K562 (cell line): ENCODE measurements around the gene GMDS. TPM values are rescaled to one million over a fixed set of nuclear protein-coding genes. Genes with fewer than 3 reads are reported as not detected.

Experiments used
- ATAC-seq: fragments of 200-7000 bp; cut with Tn5 transposase; 3 replicates; pipeline ENCODE4 v1.9.1; 2020; ENCODE audit warnings: moderate library complexity
- BruUV-seq: library from RNA; stranded (reverse); fragments of 400-500 nt; replicated peaks from 2 replicates; lab custom pipeline; 2021; lab: Mats Ljungman, UMichigan
- CTCF ChIA-PET: fragments of 300-600 bp; formaldehyde crosslinking; extraction: SDS; loops from one replicate; lab custom pipeline; 2021; ENCODE audit warnings: low intra/inter-chr PET ratio; lab: Yijun Ruan, JAX
- POLR2A ChIA-PET: fragments of 300-600, 350-650 bp; sonication (Branson Sonifier 250); formaldehyde crosslinking; extraction: SDS; loops from one replicate; lab custom pipeline; 2021; ENCODE audit warnings: antibody characterized with exemption, inconsistent platforms; lab: Yijun Ruan, JAX
- DNase-seq, 4 experiments: peaks; one replicate each; pipeline versions ENCODE4 v3.0.0 to v3.0.0-alpha.2; 2011 to 2018; ENCODE audit warnings: low spot score in 3 of 4, mixed read lengths in 3 of 4; ENCODE audit errors: extremely low read depth in 1 of 4
- FAIRE-seq: peaks from 2 replicates; lab custom pipeline; 2011; peaks lifted over from hg19 to GRCh38; lab: Jason Lieb, UNC
- H2AFZ ChIP-seq: 2 replicates; pipeline ENCODE4 v1.6.0; 2011; ENCODE audit warnings: low read depth, low read length, control low read depth, inconsistent platforms
- H3K27ac ChIP-seq: fragments of 200-600 bp; 3 replicates; pipeline ENCODE4 v1.8.0; 2011; ENCODE audit warnings: low read depth, mild to moderate bottlenecking, control low read depth, inconsistent platforms, low read length, moderate library complexity, mixed read lengths; ENCODE audit errors: extremely low read depth
- H3K27me3 ChIP-seq, 2 experiments: fragments of 300-600 bp in 1 of 2; 2 replicates in 1 of 2; 3 replicates in 1 of 2; pipeline versions ENCODE4 v1.6.0 to v1.8.0; 2011; ENCODE audit warnings: inconsistent platforms in 2 of 2, low read length in 2 of 2, mild to moderate bottlenecking in 1 of 2, mixed read lengths in 1 of 2, moderate library complexity in 1 of 2; ENCODE audit not compliant: control insufficient read depth in 2 of 2, insufficient read depth in 2 of 2
- H3K36me3 ChIP-seq: fragments of 300-600 bp; 3 replicates; pipeline ENCODE4 v1.8.0; 2011; ENCODE audit warnings: mild to moderate bottlenecking, low read length, inconsistent platforms; ENCODE audit not compliant: control insufficient read depth, insufficient read depth
- H3K4me1 ChIP-seq, 2 experiments: fragments of 200-600 bp in 1 of 2; replicated peaks in 1 of 2; 2 replicates in 1 of 2; 3 replicates in 1 of 2; pipeline versions ENCODE4 v1.5.1 to v1.8.0; 2011; ENCODE audit warnings: inconsistent platforms in 2 of 2, low read length in 2 of 2, mild to moderate bottlenecking in 1 of 2, mixed read lengths in 1 of 2, moderate library complexity in 1 of 2; ENCODE audit not compliant: control insufficient read depth in 2 of 2, insufficient read depth in 2 of 2
- H3K4me2 ChIP-seq: 2 replicates; pipeline ENCODE4 v1.6.1; 2011; ENCODE audit warnings: low read length, control low read depth, inconsistent platforms, mixed read lengths; ENCODE audit not compliant: insufficient read depth
- H3K4me3 ChIP-seq: fragments of 200-600 bp; sonication (generic), shearing (Covaris generic); 2 replicates; pipeline ENCODE4 v1.5.1; 2016; ENCODE audit warnings: control low read depth, inconsistent platforms
- H3K79me2 ChIP-seq: fragments of 200-600 bp; 3 replicates; pipeline ENCODE4 v1.8.0; 2011; ENCODE audit warnings: low read length, inconsistent platforms; ENCODE audit not compliant: control insufficient read depth, insufficient read depth
- H3K9ac ChIP-seq, 2 experiments: 2 replicates each; pipeline versions ENCODE4 v1.6.0 to v1.6.1; 2011; ENCODE audit warnings: low read depth in 2 of 2, low read length in 2 of 2, control low read depth in 1 of 2, inconsistent platforms in 1 of 2, mild to moderate bottlenecking in 1 of 2, mixed read lengths in 1 of 2; ENCODE audit not compliant: insufficient read depth in 1 of 2
- H3K9me1 ChIP-seq: one replicate; pipeline ENCODE4 v1.6.0; 2011; ENCODE audit warnings: inconsistent platforms, mild to moderate bottlenecking, low read length, moderate library complexity; ENCODE audit not compliant: control insufficient read depth, insufficient read depth
- H3K9me3 ChIP-seq: replicated peaks from 2 replicates; pipeline ENCODE4 v1.5.1; 2011; ENCODE audit warnings: low read depth, low read length, inconsistent platforms; ENCODE audit not compliant: control insufficient read depth, insufficient read depth
- H4K20me1 ChIP-seq: replicated peaks from 2 replicates; pipeline ENCODE4 v1.6.1; 2011; ENCODE audit warnings: low read length, inconsistent platforms, mixed read lengths; ENCODE audit not compliant: control insufficient read depth, insufficient read depth
- ETV6 ChIP-seq, 3 experiments: fragments of 150-350 bp in 1 of 3; sonication (generic) in 1 of 3; formaldehyde crosslinking in 1 of 3; IDR thresholded peaks; 2 replicates each; pipeline versions ENCODE4 v1.6.1 to v1.8.0; 2014 to 2022; ENCODE audit warnings: borderline replicate concordance in 2 of 3, low read depth in 2 of 3, antibody characterized with exemption in 1 of 3, low read length in 1 of 3, mild to moderate bottlenecking in 1 of 3, missing genetic modification reagents in 1 of 3
- EWSR1 ChIP-seq: fragments of 450-650 bp; IDR thresholded peaks from 2 replicates; pipeline ENCODE4 v1.6.1; 2018; ENCODE audit warnings: borderline replicate concordance, mild to moderate bottlenecking, low read depth, moderate library complexity; ENCODE audit not compliant: partially characterized antibody
- PCBP2 ChIP-seq: fragments of 200-400 bp; formaldehyde crosslinking; IDR thresholded peaks from 2 replicates; pipeline ENCODE4 v1.6.1; 2018; ENCODE audit warnings: low read length, low read depth, mild to moderate bottlenecking, moderate library complexity; ENCODE audit not compliant: poor library complexity, severe bottlenecking
- WGBS: fragments of 100-300 bp; shearing (Covaris generic); methylation state at CpG from one replicate; pipeline ENCODE4 v1.1.6; 2016; ENCODE audit warnings: low coverage, mixed read lengths; ENCODE audit not compliant: insufficient coverage; ENCODE audit errors: missing lambda C conversion rate; 5-methylcytosine and 5-hydroxymethylcytosine counted together
- in situ Hi-C: fragments of 300-500 bp; cut with MboI; formaldehyde crosslinking; loops from 4 replicates; pipeline ENCODE4 v1.15.0; 2018; ENCODE audit warnings: inconsistent platforms, mixed read lengths
- intact Hi-C: fragments of 100-400 bp; cut with micrococcal nuclease; formaldehyde crosslinking; loops from 2 replicates; pipeline ENCODE4 v1.14.2; 2022
- polyA plus RNA-seq, 8 experiments: library from polyadenylated mRNA; depleted of rRNA in 4 of 8; stranded (reverse) in 5 of 8; unstranded in 3 of 8; fragments of >200 nt; fragmentation: Nextera tagmentation in 2 of 8; fragmentation: Illumina TruSeq in 1 of 8; extraction: Ambion mirVana in 2 of 8; extraction: Trizol in 1 of 8; gene quantifications; 2 replicates each; pipeline versions ENCODE4 v1.2.1 to v1.2.3, GENCODE V29; 2011 to 2014; ENCODE audit warnings: inconsistent platforms in 1 of 8, missing spikeins in 1 of 8
- total RNA-seq, 7 experiments: library from RNA; depleted of rRNA in 6 of 7; stranded (reverse); fragments of >200 nt in 6 of 7; fragmentation: Illumina TruSeq in 2 of 7; extraction: Trizol in 2 of 7; gene quantifications; 2 replicates each; pipeline versions ENCODE4 v1.2.1 to v1.2.3, GENCODE V29; 2011 to 2021; ENCODE audit warnings: low replicate concordance in 1 of 7
- TF ChIP-seq, protein P1 (sequence below): fragments of 450-650 bp; formaldehyde crosslinking; conservative IDR thresholded peaks from 2 replicates; pipeline ENCODE4 v1.4.0; 2022; ENCODE audit warnings: mild to moderate bottlenecking, missing genetic modification characterization
- TF ChIP-seq, protein P2 (sequence below): fragments of 450-650 bp; IDR thresholded peaks from 2 replicates; pipeline ENCODE4 v1.6.1; 2016; ENCODE audit warnings: mild to moderate bottlenecking
- TF ChIP-seq, protein P3 (sequence below): fragments of 450-650 bp; IDR thresholded peaks from 2 replicates; pipeline ENCODE4 v1.6.1; 2018; ENCODE audit warnings: mild to moderate bottlenecking, low read depth; ENCODE audit not compliant: partially characterized antibody

GMDS gene
- total and polyA plus RNA-seq, 9 of the 15 experiments (the other 6 are each of a cell fraction or from before 2014, with no cell fraction given), result 0.48 to 31.8 (median 13.4) TPM

DNA sequence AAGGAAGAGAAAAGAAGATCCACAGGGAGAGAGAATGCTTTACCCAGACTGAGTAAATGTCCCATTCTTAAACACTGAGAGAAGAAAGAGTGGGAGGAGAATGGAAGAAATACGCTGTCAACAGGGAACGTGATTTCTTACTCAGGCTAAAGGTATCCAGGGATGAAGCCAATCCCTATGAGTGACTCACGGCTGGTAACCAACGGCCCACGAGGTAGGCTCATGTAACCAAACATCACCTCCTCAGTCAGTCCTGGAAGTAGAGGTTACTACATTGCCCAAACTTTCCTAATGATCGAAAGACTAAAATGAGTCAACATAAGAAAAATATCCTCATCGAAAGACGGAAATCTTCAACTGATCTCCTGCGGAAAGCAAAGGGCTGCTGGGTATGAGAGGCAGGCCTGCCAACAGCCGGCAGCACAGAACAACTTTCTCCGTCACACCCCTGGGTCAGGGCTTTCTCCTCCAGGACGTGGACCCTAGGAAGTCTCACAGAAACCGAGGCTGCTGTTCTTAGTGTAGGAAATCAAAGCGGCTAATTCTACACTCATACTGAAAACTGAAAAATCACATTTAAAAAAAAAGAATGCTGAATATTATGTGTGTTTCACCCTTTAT, 292.6 kb downstream of the GMDS start:
- FAIRE-seq (no peak), ATAC-seq (no peak), DNase-seq (no peak)
- H3K36me3 ChIP-seq, result no peaks in the 10 kb centered on the region
- H3K4me3 ChIP-seq, result no peak overlapping the region
- no peaks in the 10 kb centered on the region for H3K4me1 ChIP-seq
- TF ChIP-seq PCBP2, result no peak
- TF ChIP-seq ETV6 (IDR thresholded peaks at IDR 0.05; ENCODE audit: borderline replicate concordance in 1 of 2, low read depth in 2 of 2, low read length in 1 of 2), result no peak
- no peak for TF ChIP-seq ETV6 (CRISPR knock-in tag; IDR thresholded peaks at IDR 0.05; ENCODE audit: borderline replicate concordance)
- ChIA-PET CTCF (no interaction called here), POLR2A (no interaction called here)
- H3K4me2 ChIP-seq, result no peak overlapping the region
- no peaks in the 10 kb centered on the region for H3K27me3 ChIP-seq
- no TSS peak for BruUV-seq
- no peaks in the 10 kb centered on the region for H4K20me1 ChIP-seq
- no peaks in the 10 kb centered on the region for H3K9me1 ChIP-seq
- no peak overlapping the region for H3K9ac ChIP-seq
- no peak overlapping the region for H2AFZ ChIP-seq
- WGBS, result 38% methylated on average over 14 of the region's 14 CpGs
- no peaks in the 10 kb centered on the region for H3K79me2 ChIP-seq
- no peak overlapping the region for H3K27ac ChIP-seq
- in situ Hi-C loops, result no loop called here
- intact Hi-C loops, result no loop called here
- no peaks in the 10 kb centered on the region for H3K9me3 ChIP-seq

DNA sequence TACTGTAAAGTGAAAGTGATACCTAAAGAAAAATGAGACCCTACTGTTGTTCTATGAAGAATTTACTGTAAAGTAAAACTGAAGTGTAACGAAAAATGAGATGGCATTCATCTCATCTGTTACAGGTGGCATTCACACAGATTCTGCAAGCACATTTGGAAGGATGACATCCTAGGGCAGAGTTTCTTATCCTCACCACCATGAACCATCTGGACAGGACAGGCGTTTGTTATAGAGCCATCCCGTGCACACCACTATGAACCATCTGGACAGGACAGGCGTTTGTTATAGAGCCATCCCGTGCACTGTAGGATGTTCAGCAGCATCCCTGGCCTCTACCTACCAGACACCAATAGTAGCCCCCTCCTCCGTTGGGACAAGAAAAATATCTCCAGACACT, 294.8 kb downstream of the GMDS start:
- Histone ChIP-seq H3K4me2 (no peak overlapping the region), H3K9ac (no peak overlapping the region), H3K9me1 (no peaks in the 10 kb centered on the region), H3K79me2 (no peaks in the 10 kb centered on the region), H3K4me3 (no peak overlapping the region), H4K20me1 (no peaks in the 10 kb centered on the region), H3K36me3 (no peaks in the 10 kb centered on the region), H3K4me1 (no peaks in the 10 kb centered on the region), H3K27ac (no peak overlapping the region), H3K9me3 (no peaks in the 10 kb centered on the region), H2AFZ (no peak overlapping the region), H3K27me3 (peaks cover 0 to 4% of the 10 kb centered on the region in 2 experiments; a peak in 1 of 5 replicates)
- no peak for DNase-seq
- POLR2A ChIA-PET, result interaction anchor here (0.7 kb wide), 1 partner anchor 15 kb away, joined by 4 read pairs; no protein-coding TSS in a partner anchor
- no peak for FAIRE-seq
- no peak for ATAC-seq
- TF ChIP-seq, protein P1, sequence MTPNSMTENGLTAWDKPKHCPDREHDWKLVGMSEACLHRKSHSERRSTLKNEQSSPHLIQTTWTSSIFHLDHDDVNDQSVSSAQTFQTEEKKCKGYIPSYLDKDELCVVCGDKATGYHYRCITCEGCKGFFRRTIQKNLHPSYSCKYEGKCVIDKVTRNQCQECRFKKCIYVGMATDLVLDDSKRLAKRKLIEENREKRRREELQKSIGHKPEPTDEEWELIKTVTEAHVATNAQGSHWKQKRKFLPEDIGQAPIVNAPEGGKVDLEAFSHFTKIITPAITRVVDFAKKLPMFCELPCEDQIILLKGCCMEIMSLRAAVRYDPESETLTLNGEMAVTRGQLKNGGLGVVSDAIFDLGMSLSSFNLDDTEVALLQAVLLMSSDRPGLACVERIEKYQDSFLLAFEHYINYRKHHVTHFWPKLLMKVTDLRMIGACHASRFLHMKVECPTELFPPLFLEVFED (CRISPR knock-in tag), result no peak
- TF ChIP-seq PCBP2 (no peak), EWSR1 (no peak)
- TF ChIP-seq, protein P2, sequence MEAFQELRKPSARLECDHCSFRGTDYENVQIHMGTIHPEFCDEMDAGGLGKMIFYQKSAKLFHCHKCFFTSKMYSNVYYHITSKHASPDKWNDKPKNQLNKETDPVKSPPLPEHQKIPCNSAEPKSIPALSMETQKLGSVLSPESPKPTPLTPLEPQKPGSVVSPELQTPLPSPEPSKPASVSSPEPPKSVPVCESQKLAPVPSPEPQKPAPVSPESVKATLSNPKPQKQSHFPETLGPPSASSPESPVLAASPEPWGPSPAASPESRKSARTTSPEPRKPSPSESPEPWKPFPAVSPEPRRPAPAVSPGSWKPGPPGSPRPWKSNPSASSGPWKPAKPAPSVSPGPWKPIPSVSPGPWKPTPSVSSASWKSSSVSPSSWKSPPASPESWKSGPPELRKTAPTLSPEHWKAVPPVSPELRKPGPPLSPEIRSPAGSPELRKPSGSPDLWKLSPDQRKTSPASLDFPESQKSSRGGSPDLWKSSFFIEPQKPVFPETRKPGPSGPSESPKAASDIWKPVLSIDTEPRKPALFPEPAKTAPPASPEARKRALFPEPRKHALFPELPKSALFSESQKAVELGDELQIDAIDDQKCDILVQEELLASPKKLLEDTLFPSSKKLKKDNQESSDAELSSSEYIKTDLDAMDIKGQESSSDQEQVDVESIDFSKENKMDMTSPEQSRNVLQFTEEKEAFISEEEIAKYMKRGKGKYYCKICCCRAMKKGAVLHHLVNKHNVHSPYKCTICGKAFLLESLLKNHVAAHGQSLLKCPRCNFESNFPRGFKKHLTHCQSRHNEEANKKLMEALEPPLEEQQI, result no peak
- TF ChIP-seq, protein P3, sequence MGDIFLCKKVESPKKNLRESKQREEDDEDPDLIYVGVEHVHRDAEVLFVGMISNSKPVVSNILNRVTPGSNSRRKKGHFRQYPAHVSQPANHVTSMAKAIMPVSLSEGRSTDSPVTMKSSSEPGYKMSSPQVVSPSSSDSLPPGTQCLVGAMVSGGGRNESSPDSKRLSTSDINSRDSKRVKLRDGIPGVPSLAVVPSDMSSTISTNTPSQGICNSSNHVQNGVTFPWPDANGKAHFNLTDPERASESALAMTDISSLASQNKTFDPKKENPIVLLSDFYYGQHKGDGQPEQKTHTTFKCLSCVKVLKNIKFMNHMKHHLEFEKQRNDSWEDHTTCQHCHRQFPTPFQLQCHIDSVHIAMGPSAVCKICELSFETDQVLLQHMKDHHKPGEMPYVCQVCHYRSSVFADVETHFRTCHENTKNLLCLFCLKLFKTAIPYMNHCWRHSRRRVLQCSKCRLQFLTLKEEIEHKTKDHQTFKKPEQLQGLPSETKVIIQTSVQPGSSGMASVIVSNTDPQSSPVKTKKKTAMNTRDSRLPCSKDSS, result no peak
- intact Hi-C loops (no loop called here), in situ Hi-C loops (no loop called here)
- BruUV-seq, result no TSS peak
- 17% methylated on average over 6 of the region's 6 CpGs for WGBS
- CTCF ChIA-PET, result no interaction called here
